Stimulated activated naive CD4-positive, alpha-beta T cell treated with Interleukin-2 at 50 U/mL for 16 hours (primary cell): Measurements from ENCODE around the gene OST4.
"Not testable (repeated sequence)": the region's sequence is repeated elsewhere in the genome, so short reads cannot be mapped to it uniquely, and the experiment has no call there.

Experiments used
- DNase-seq: peaks from one replicate; lab custom pipeline; 2025; lab: John Stamatoyannopoulos, UW

OST4 gene

DNA sequence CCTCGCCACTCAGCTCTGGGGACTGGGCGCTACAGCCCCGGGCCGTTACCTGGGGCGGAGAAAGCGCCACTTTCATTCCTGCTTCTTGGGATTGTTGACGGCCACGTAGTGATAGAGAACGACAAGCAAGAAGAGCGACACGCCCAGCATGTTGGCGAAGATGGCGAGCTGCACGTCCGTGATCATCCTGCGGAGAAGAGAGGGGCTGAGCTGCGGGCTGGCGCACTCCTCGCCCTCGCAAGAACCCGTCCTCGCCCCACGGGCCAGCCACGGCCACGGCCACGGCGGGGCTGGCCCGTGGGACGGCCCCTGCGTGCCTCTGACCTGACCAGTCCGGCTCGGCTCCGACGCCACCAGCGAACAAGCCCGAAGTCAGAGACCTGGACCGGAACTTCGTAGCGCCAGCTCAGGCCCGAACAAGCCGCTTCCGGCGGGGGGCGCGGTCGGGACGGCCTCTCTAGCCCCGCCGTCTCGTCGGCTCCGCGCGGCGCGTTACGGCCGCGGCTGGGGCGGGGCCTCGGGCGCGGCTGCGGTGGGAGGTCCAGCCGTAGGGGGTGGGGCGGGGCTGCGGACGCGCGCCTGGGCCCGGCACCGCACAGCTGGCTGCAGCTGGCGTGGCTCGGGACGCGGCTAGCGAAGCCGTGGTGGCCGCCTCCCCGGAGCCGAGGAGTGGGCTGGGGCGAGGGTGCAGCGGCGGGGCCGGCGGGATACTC is at the start of gene OST4:
Gene OST4 (minus strand): TSS at position 378 of the 713 bp plus-strand sequence.
- DNase-seq: peak; percentile 88

DNA sequence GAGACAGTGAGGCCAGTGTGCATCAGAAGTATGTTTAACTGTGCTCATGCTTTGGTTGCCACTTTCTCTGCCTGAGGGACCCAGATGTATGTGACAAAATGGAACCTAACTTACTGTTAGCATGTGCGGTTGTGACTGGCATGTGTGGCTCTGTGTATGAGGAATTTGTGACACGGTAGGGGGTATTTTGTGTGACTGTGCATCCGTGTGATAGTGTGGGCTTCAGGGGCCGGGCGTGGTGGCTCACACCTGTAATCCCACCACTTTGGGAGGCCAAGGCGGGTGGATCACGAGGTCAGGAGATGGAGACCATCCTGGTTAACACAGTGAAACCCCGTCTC is 47.8 kb upstream of the OST4 start:
- DNase-seq: not testable (repeated sequence)

DNA sequence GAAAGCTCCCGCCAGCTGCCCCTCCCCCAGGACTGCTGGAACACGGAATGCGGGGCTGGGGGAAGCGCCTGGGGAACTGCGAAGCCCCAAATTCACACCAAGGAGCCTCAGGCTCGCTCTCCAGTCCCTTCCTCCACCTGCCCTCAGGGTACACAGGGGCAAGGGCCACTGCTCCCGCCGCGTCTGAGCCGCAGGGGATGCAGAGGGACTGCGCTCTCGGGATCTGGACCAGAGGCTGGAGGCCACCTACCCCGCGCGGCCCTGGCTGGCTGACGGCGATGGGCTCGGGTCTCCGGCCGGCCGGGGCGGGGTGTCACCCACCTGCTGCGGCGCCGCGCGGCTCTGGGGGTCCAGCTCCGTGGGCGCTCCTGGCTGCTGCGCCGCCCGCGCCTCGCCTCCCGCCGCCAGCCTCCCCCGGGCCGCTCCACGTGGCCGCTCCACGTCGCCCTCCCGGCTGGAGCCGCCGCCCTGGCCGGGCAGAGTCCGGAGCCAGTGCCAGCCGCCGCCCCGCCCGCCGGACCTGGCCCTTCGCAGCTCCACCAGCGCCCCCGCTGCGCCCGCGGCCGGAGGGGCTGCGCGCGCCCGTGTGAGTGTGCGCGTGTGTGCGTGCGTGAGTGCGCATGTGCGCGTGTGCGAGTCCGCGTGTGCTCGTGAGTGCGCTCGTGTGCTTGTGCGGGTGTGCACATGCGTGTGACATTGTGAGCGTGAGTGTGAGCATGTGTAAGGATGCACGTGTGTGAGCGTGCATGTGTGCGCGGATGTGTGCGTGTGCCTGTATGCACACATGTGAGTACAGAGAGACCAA is 47.3 kb upstream of the OST4 start, which contains the start of gene CGREF1:
Gene CGREF1 (minus strand): TSS at position 604 of the 805 bp plus-strand sequence. CDS start 14,762 bp downstream, outside the sequence.
- no peak for DNase-seq

DNA sequence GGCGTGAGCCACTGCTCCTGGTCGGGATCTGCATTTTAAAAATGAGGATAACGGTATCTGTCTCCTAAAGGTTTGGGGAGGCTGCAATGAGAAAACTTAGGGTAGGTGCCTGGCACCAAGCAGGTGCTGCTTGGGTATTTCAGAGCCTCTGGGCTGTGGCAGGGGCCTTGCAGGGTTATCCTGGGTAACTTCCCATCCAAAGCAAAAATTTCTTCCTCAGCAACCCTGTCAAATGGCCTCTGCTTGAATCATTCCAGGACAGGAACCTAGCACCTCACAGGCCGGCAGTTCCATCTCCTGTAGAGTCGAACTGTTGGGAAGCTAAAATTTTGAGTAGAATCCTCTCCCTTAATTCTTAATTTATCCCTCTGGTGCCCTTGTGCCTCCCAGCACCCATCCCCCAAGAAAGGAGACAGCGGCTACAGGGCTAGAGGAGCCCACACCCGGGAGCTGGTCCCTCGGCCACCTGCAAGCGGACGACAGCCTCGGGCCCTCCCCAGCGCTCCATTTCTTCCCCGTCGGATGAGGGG is 46.6 kb upstream of the OST4 start:
- DNase-seq: no peak

DNA sequence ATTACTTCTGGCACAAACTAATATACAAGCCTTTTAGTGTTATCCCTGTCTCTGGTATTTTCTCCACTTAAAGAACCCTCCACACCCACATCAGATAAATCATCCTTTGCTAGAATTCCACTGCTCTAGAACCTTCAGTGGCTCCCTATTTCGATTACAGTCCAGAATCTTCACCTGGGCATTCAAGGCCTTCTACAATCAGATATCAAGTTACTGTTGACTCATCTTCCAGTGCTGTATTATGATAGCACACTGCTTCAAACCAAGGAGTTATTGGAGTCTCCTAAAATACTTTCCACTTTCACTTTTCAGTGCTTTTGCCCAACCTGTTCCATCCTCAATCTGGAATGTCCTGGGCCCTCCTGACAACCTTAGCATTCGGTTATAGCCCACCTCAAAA is 44.1 kb upstream of the OST4 start:
- DNase-seq: no peak

DNA sequence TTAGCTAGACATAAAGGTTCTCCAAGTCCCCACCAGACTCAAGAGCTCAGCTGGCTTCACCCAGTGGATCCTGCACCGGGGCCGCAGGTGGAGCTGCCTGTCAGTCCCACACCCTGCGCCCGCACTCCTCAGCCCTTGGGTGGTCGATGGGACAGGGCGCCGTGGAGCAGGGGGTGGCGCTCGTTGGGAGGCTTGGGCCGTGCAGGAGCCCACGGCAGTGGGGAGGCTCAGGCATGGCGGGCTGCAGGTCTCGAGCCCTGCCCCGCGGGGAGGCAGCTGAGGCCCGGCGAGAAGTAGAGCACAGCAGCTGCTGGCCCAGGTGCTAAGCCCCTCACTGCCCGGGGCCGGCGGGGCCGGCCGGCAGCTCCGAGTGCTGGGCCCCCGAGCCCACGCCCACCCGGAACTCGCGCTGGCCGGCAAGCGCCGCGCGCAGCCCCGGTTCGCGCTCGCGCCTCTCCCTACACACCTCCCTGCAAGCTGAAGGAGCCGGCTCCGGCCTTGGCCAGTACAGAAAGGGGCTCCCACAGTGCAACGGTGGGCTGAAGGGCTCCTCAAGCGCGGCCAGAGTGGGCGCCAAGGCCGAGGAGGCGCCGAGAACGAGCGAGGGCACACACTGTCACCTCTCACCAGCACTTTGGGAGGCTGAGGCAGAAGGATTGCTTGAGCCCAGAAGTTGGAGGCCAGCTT is 40.1 kb upstream of the OST4 start:
- DNase-seq: not testable (repeated sequence)

DNA sequence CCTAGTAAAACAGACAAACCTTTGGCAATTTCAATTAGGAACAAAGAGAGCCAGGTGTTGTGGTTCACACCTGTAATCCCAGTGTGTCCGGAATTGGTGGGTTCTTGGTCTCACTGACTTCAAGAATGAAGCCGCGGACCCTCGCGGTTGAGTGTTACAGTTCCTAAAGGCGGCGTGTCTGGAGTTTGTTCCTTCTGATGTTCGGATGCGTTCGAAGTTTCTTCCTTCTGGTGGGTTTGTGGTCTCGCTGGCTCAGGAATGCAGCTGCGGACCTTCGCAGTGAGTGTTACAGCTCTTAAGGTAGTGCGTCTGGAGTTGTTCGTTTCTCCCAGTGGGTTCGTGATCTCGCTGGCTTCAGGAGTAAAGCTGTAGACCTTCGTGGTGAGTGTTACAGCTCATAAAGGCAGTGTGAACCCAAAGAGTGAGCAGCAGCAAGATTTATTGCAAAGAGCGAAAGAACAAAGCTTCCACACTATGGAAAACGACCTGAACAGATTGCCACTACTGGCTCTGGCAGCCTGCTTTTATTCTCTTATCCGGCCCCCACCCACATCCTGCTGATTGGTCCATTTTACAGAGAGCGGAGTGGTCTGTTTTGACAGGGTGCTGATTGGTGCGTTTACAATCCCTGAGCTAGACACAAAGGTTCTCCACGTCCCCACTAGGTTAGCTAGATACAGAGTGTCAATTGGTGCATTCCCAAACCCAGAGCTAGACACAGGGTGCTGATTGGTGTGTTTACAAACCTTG is 39.3 kb upstream of the OST4 start:
- DNase-seq: not testable (repeated sequence)

DNA sequence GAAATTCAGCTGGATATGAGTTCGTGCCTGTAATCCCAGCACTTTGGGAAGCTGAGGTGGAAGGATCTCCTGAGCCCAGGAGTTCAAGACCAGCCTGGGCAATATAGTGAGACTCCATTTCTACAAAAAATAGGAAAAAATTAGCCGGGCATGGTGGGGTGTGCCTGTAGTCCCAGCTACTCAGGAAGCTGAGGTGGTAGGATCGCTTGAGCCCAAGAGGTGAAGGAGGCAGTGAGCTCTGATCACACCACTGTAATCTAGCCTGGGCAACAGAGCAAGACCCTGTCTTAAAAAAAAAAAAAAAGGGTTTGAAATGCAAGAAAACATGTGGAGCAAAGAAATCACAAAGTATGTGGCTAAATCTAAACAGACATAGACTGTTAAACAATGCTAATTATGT is 37.6 kb upstream of the OST4 start:
- no peak for DNase-seq

DNA sequence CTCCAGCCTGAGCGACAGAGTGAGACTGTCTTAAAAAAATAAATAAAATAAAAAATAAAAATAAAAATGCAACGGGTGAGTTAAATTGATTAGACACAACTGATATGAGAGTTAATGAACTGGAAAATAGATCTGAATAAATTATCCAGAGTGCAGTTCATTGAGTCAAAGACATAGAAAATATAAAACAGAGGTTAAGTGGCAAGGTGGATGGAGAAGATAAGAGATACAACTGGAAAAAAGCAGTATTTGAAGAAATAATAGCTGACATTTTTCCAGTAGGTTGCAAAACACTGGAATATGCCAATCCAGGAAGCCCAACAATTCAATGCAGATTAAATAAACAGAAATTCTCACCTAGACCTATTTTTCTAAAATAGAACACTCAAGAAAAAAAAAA is 36.8 kb upstream of the OST4 start:
- no peak for DNase-seq

DNA sequence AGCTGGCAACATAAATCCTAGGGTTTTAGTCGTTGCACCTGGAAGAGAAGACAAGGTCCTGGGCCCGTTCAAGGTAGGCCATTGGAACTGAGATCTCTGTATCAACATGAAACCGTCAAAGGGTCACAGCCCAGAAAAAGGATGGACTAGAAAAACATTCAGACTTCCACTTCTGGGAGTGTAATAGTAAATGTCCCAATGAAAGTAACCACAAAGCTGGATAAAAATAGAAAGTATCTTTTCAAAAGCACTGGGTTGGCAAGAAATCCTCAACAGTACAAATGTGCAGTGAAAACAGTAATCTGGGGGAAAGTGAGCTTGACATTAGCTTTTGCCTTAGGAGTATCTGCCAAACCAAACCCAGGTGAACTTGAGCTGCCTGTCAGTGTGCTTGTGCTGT is 34.5 kb upstream of the OST4 start:
- no peak for DNase-seq

DNA sequence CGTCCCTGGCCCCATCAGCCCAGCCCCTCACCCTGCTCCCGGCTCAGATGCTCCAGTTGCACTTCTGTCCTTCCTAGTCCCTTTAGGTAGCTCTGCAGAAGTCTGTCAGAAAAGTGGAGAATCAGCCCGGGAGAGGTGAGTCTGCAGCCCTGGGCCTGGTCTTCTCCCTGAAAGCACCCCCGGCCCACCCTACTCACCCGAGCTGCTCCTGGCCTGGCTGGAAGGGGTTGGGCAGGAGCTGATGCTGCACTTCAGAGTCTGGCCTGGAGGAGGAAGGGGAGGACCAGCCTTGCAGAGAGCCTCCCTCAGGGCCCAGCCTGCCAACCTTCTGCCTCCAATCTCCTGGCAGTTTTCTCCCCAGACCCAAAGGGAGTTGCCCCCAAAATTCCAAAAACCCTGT is 30.9 kb upstream of the OST4 start:
- no peak for DNase-seq

DNA sequence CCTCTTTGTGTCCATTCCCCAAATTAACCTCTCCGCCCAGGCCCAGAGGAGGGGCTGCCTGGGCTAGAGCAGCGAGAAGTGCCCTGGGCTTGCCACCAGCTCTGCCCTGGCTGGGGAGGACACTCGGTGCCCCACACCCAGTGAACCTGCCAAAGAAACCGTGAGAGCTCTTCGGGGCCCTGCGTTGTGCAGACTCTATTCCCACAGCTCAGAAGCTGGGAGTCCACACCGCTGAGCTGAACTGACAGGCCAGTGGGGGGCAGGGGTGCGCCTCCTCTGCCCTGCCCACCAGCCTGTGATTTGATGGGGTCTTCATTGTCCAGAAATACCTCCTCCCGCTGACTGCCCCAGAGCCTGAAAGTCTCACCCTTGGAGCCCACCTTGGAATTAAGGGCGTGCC is 28.6 kb upstream of the OST4 start:
- no peak for DNase-seq

DNA sequence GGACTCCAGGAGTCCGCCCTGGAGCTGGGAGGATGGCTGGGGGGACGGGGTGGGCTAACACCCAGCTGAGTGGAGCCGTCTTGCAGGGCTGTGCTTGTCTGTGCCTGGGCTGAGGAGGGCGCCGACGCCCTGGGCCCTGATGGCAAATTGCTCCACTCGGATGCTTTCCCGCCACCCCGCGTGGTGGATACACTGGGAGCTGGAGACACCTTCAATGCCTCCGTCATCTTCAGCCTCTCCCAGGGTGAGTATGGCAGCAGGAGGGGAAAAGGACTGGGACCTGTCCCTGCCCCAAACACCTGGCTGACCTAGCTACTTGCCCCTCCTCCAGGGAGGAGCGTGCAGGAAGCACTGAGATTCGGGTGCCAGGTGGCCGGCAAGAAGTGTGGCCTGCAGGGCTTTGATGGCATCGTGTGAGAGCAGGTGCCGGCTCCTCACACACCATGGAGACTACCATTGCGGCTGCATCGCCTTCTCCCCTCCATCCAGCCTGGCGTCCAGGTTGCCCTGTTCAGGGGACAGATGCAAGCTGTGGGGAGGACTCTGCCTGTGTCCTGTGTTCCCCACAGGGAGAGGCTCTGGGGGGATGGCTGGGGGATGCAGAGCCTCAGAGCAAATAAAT is 28.0 kb upstream of the OST4 start:
- no peak for DNase-seq

DNA sequence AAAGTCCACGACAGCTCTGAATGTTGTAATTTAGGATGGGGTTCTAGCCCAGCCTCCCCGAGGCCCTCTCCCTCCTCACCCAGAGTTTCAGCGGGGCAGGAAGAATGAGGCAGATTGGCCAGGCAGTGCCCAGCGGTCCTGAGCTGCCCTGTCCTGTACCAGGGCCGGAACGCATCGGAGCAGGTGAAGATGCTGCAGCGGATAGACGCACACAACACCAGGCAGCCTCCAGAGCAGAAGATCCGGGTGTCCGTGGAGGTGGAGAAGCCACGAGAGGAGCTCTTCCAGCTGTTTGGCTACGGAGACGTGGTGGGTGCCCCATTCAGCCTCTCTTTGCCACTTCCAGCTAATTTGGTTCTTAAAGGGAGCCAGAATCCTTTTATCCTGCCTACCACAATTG is 25.9 kb upstream of the OST4 start:
- no peak for DNase-seq

DNA sequence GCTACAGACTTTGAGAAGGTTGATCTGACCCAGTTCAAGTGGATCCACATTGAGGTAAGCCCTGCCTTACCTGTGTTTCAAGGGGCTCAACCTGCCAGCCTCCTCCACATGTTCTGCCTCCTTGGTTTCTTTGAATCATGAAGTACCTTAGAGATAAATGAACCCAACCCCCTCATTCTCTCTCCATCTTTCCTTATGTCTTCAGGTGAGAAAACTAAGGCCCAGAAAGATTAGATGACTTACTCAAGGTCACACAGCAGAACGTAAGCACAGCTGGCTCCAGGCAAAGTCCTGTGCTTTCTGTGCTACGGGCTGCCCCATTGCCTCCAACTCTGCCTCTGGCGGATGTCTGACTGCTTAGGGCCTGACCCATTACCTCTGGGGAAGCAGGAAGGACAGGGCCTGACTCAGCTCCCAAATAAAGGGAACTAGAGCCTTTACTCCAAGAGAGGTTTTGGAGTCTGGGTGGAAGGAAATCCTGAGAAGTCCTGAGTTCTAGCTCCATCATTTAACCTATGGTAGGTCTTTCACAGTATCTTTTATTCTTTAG is 25.4 kb upstream of the OST4 start:
- DNase-seq: no peak

DNA sequence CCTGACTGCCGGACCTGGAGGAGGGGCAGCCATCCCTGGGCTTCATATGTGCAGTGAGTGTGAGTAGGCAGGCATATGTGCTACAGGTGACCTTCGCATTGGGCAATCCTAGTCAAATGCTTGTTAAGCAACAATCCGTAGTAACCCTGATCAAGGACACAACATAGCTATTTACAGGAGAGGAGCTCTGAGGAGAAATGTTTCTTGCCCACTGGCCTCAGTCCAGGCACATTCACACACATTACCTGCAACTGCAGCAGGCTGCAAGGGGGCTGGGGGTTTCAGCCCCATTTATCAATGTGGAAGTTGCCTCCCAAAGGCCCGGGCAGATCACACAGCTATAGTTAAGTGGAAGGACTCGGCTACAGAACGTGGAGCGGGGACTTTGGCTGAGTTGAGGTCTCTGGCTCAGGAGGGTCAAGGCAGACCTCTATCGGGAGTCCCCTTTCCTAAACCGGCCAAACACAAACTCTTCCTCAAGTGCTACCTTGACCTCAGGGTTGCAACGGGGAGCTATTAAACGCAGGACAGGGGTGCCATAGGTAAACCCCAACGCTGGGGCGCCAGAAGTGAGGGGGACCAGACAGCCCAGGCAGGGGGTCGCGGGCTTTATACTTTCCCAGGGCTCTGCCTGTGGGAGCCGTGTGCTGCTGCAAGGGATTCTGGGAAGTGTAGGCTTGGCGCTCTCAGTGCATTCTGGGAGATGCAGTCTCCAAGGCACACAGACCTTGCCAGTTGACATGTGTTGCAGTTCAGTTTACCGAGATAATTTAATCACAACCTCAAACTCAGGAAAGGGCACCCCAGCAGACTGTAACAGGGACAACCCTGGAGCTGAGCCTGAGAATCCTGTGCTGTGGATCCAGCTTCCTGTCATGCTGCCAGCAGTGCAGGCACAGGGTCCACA is 24.5 kb upstream of the OST4 start:
- DNase-seq: peak; percentile 26

DNA sequence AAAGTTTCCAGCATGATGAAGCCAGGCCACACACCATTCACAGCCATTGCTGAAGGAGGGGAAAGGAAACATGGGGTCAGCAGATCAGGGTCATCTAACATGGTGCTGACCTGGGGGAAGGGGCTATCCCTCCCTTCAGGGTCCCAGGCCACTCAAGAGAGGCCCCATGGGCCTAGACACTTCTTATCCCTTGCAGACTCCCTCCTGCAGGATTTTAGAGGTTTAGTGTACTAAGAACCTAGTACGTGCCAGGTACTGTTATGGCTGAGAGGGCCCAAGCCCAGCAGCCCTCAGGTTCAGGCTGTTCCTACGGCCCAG is 23.9 kb upstream of the OST4 start:
- no peak for DNase-seq

DNA sequence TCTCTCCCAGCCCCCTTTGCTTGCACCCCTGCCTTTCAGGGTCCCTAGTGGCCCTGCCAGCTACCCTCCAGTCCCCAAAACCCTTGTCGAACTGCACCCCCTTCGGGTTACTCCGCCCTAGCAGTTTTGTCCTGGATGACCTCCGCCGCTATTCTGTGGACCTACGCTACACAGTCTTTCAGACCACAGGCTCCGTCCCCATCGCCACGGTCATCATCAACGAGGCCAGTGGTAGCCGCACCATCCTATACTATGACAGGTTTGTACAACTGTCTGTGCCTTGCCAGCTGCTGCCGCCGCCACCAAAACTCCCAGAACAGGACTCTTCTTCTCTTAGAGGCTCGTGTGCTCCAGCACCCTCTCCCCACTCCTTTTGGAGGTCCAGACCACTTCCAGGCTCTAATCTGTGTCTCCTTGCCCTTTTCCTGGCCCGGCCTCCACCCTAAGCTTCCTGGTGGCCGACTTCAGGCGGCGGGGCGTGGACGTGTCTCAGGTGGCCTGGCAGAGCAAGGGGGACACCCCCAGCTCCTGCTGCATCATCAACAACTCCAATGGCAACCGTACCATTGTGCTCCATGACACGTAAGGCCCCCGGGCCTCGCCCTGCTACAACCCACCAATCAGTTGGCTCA is 23.0 kb upstream of the OST4 start:
- no peak for DNase-seq

DNA sequence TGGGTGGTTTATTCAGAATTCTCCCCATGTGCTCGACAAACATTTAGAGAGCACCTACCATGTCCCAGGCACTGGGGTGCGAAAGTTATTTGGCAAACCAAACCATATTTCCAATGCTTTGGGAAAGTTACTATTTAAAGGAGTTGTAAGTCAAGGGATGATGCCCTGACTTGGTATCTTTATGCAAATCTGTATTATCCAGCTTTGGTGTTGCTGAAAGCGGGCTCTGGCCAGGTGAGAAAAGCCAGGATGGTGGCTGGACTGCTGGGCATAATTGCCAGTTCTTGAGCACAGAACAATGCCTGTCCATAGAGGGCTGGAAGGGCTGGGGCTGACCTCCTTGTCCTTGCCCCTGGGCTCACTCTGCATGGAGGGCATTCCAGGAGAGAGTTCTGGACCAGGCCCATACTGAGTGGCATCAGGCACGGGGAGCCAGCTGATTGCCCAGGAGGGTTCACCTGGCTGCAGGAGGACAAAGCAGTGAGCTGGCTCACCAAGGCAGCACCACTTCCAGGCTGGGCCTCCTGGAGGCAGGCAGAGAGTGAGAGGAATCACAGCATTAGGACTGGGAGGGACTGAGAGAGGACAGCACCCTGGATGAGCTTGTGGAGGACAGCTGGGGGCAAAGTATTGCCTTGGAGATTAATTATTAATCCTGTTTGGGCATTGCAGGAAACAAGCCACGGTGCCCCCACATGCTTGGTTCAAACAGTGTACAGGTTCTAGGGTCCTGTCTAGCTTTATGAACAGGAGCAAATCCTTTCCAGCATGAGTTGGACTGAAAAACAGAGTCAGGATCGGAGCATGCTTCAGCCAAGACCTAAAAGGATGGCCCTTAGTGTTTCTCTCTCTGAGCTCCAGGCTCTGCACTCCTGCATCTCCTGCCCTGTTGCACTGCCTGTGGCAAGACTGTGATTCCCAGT is 22.2 kb upstream of the OST4 start:
- DNase-seq: no peak
